Lung (tissue), 12 donors: Measurements from ENCODE around the gene DNAJB6. TPM values are rescaled to one million over a fixed set of nuclear protein-coding genes. Genes with fewer than 3 reads are reported as not detected.

ENCODE experiments used
- ATAC-seq: fragments of 200-7000 bp; cut with Tn5 transposase; one replicate; pipeline ENCODE4 v1.9.1; 2020; ENCODE audit warnings: moderate number of reproducible peaks; ENCODE audit not compliant: insufficient read depth, low FRiP score
- DNase-seq, 3 donors: peaks; one replicate each; pipeline ENCODE4 v3.0.0-alpha.2; 2013 to 2017
- H3K27ac ChIP-seq, 2 donors: one replicate each; pipeline ENCODE4 v1.5.1; 2013; ENCODE audit warnings: mild to moderate bottlenecking in 2 of 2, moderate library complexity in 2 of 2, control low read depth in 1 of 2, inconsistent platforms in 1 of 2, low read depth in 1 of 2, low read length in 1 of 2
- H3K27me3 ChIP-seq, 3 donors: one replicate each; pipeline ENCODE4 v1.5.1; 2013; ENCODE audit warnings: low read length in 2 of 3; ENCODE audit not compliant: control insufficient read depth in 3 of 3, insufficient read depth in 3 of 3
- H3K36me3 ChIP-seq, 4 donors: one replicate each; pipeline ENCODE4 v1.5.1; 2013; ENCODE audit warnings: low read length in 4 of 4, mild to moderate bottlenecking in 1 of 4, moderate library complexity in 1 of 4; ENCODE audit not compliant: control insufficient read depth in 4 of 4, insufficient read depth in 4 of 4
- H3K4me1 ChIP-seq, 5 donors: one replicate each; pipeline ENCODE4 v1.5.1; 2013; ENCODE audit warnings: low read length in 5 of 5, mild to moderate bottlenecking in 2 of 5, moderate library complexity in 1 of 5; ENCODE audit not compliant: control insufficient read depth in 5 of 5, insufficient read depth in 5 of 5
- H3K4me3 ChIP-seq: one replicate; pipeline ENCODE4 v1.5.1; 2013; ENCODE audit warnings: mild to moderate bottlenecking, control low read depth, moderate library complexity
- H3K9ac ChIP-seq, 2 donors: one replicate each; pipeline ENCODE4 v1.5.1; 2013; ENCODE audit warnings: low read length in 2 of 2, control low read depth in 1 of 2; ENCODE audit not compliant: insufficient read depth in 1 of 2
- H3K9me3 ChIP-seq, 4 donors: one replicate each; pipeline ENCODE4 v1.5.1; 2013; ENCODE audit warnings: low read length in 3 of 4, mild to moderate bottlenecking in 1 of 4, moderate library complexity in 1 of 4; ENCODE audit not compliant: control insufficient read depth in 4 of 4, insufficient read depth in 3 of 4
- WGBS, 2 donors: extraction: QIAGEN DNeasy Blood & Tissue Kit; methylation state at CpG; one replicate each; pipeline ENCODE4 v1.1.7; 2013; 5-methylcytosine and 5-hydroxymethylcytosine counted together
- polyA plus RNA-seq, 2 donors: library from polyadenylated mRNA; stranded (reverse); fragments of 200-250 nt; gene quantifications; one replicate each; pipeline ENCODE4 v1.2.1, GENCODE V29; 2013
- total RNA-seq, 2 donors: library from RNA; depleted of rRNA in 1 of 2; stranded (reverse); fragments of >200 nt in 1 of 2; gene quantifications; one replicate each; pipeline ENCODE4 v1.2.1, GENCODE V29; 2014 to 2021
- TF ChIP-seq, protein P1 (sequence below): IDR thresholded peaks from 2 replicates; pipeline ENCODE4 v1.5.1; 2012; ENCODE audit warnings: mild to moderate bottlenecking; ENCODE audit errors: control extremely low read depth, extremely low read depth
- donor health status: control.
- donor health status: control.
- donor health status: Bipolar disorder and iron deficiency.
- donor health status: healthy.
- donor health status: DM: yes; HTN: yes; CAD: no.

The DNAJB6 gene
- total and polyA plus RNA-seq, 4 donors = 58.1 to 117 (median 83.0) TPM

DNA sequence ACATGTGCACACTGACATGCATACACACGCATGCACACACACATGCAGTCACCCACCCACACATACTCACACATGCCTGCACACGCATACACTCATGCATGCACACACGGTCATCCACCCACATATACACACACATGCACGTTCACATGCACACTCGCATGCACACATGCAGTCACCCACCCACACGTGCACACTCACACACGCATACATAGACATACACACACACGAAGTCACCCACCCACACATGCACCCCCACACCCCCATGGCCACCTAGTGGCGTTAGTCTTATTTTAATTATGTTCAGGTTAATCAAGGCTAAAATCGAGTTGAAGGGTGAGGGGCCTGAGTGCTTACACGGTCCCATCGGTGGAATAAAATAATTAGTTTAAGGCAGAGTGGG is 96.8 kb downstream of the DNAJB6 start:
- Histone ChIP-seq H3K27me3 (peaks cover 0 to 7% (median 6%) of the 10 kb centered on the region in 3 donors), H3K9me3 (no peaks in the 10 kb centered on the region), H3K4me1 (peaks cover 0 to 3% (median 0%) of the 10 kb centered on the region in 5 donors), H3K4me3 (no peak overlapping the region), H3K36me3 (no peaks in the 10 kb centered on the region), H3K27ac (no peak overlapping the region), H3K9ac (no peak overlapping the region)
- 81 to 85% methylated on average over 12 of the region's 12 CpGs for WGBS, 2 donors
- DNase-seq (no peak), ATAC-seq (no peak)
- TF ChIP-seq, protein P1, sequence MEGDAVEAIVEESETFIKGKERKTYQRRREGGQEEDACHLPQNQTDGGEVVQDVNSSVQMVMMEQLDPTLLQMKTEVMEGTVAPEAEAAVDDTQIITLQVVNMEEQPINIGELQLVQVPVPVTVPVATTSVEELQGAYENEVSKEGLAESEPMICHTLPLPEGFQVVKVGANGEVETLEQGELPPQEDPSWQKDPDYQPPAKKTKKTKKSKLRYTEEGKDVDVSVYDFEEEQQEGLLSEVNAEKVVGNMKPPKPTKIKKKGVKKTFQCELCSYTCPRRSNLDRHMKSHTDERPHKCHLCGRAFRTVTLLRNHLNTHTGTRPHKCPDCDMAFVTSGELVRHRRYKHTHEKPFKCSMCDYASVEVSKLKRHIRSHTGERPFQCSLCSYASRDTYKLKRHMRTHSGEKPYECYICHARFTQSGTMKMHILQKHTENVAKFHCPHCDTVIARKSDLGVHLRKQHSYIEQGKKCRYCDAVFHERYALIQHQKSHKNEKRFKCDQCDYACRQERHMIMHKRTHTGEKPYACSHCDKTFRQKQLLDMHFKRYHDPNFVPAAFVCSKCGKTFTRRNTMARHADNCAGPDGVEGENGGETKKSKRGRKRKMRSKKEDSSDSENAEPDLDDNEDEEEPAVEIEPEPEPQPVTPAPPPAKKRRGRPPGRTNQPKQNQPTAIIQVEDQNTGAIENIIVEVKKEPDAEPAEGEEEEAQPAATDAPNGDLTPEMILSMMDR = no peak

DNA sequence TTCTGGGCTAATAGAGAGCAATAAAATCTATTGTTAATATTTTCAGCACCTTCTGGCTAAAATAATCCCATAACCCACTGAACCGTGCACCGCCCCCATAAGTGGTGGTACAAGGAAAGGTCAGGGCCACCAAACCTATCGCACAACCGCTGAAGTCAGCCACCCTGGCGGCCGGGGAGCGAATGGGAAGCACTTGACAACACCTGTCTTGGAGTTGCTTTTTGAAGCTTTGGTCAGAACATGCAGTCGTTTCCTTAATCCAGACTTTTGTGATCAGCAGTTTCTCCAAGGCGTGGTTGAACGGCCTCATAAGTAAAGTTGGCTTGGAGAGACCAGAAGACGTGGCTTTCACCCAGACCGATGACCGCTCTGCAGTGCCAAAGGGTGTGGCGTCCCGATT is 97.4 kb downstream of the DNAJB6 start:
- peaks cover 0 to 3% (median 0%) of the 10 kb centered on the region in 4 donors for H3K9me3 ChIP-seq
- ATAC-seq = no peak
- H3K4me1 ChIP-seq = peaks cover 0 to 3% (median 0%) of the 10 kb centered on the region in 5 donors
- 86 to 92% methylated on average over 15 of the region's 15 CpGs for WGBS, 2 donors
- no peak for DNase-seq
- H3K27ac ChIP-seq = no peak overlapping the region
- TF ChIP-seq, protein P1 = no peak
- no peak overlapping the region for H3K4me3 ChIP-seq
- no peaks in the 10 kb centered on the region for H3K36me3 ChIP-seq
- peaks cover 0 to 7% (median 6%) of the 10 kb centered on the region in 3 donors for H3K27me3 ChIP-seq
- no peak overlapping the region for H3K9ac ChIP-seq

DNA sequence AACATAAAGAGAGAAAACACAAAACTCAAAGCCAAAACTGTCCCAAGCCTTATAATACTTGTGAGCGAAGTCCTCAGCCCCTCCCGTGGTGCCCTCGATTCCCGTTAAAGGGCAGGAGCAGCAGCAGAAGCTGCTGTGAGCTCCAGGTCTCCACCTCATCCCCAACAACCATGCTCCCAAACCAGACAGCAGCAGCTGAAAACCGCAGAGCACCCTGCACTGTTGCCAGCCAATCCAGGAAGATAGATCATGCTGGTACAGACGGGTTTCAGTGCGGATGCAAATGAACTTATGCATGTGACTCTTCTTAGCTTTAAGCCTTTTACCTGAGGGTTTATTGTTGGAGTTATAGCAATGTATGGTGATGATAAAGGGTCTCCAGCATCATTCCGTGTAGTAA is 97.9 kb downstream of the DNAJB6 start:
- Histone ChIP-seq H3K27ac (no peak overlapping the region), H3K4me3 (no peak overlapping the region), H3K9ac (no peak overlapping the region), H3K4me1 (peaks cover 0 to 3% (median 0%) of the 10 kb centered on the region in 5 donors), H3K9me3 (peaks cover 0 to 3% (median 0%) of the 10 kb centered on the region in 4 donors), H3K36me3 (no peaks in the 10 kb centered on the region), H3K27me3 (peaks cover 0 to 7% (median 6%) of the 10 kb centered on the region in 3 donors)
- WGBS, 2 donors = 63 to 80% methylated on average over 8 of the region's 8 CpGs
- no peak for ATAC-seq
- TF ChIP-seq, protein P1 = no peak
- no peak for DNase-seq

DNA sequence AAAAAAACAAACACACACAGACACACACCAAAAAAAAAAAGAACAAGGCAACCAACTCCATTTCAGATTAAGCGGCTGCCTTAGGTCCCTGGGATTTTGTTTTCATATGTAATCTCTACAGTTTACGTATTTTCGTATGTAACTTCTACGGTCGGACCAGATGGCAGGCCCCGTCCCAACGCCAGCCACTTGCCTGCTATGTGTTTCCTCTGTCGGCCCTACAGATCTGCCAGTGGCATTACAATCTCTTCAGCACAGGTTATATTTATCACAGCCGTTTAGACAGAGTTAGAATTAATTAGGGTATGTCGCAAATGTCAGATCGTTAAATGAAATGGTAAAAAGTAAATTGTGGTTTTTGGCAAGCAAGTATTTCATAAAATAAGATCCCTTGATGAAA is 99.3 kb downstream of the DNAJB6 start:
- DNase-seq (no peak), ATAC-seq (no peak)
- Histone ChIP-seq H3K27ac (no peak overlapping the region), H3K4me3 (no peak overlapping the region), H3K9ac (no peak overlapping the region), H3K27me3 (peaks cover 0 to 7% (median 6%) of the 10 kb centered on the region in 3 donors), H3K9me3 (peaks cover 0 to 3% (median 0%) of the 10 kb centered on the region in 4 donors), H3K36me3 (no peaks in the 10 kb centered on the region), H3K4me1 (peaks cover 0 to 3% (median 0%) of the 10 kb centered on the region in 5 donors)
- 72 to 73% methylated on average over 11 of the region's 11 CpGs for WGBS, 2 donors
- TF ChIP-seq, protein P1 = no peak
